Keratinocyte (primary cell): ENCODE measurements around the gene PITX3. TPM values are rescaled to one million over a fixed set of nuclear protein-coding genes. Genes with fewer than 3 reads are reported as not detected.

Experiments
- DNase-seq: peaks from one replicate; pipeline ENCODE4 v3.0.0-alpha.2; 2011; ENCODE audit warnings: low read depth, missing footprints, low spot score
- FAIRE-seq: peaks from 2 replicates; lab custom pipeline; 2011; peaks lifted over from hg19 to GRCh38; lab: Jason Lieb, UNC
- H2AFZ ChIP-seq: 2 replicates; pipeline ENCODE4 v1.6.0; 2012; ENCODE audit warnings: low read length, control low read depth, inconsistent platforms; ENCODE audit not compliant: control insufficient read depth
- H3K27ac ChIP-seq: 2 replicates; pipeline ENCODE4 v1.5.1; 2011; ENCODE audit warnings: low read length; ENCODE audit not compliant: control insufficient read depth, insufficient read depth
- H3K27me3 ChIP-seq: 3 replicates; pipeline ENCODE4 v1.6.0; 2011; ENCODE audit warnings: low read length; ENCODE audit not compliant: control insufficient read depth, insufficient read depth; ENCODE audit errors: extremely low read depth
- H3K36me3 ChIP-seq, 2 experiments: 2 replicates in 1 of 2; 3 replicates in 1 of 2; pipeline ENCODE4 v1.5.1; 2011; ENCODE audit warnings: low read length in 2 of 2, mild to moderate bottlenecking in 1 of 2; ENCODE audit not compliant: control insufficient read depth in 2 of 2, insufficient read depth in 2 of 2; ENCODE audit errors: extremely low read depth in 1 of 2
- H3K4me1 ChIP-seq: 3 replicates; pipeline ENCODE4 v1.5.1; 2011; ENCODE audit warnings: low read length; ENCODE audit not compliant: control insufficient read depth, insufficient read depth; ENCODE audit errors: extremely low read depth
- H3K4me2 ChIP-seq: 3 replicates; pipeline ENCODE4 v1.6.0; 2011; ENCODE audit warnings: low read depth, low read length; ENCODE audit not compliant: control insufficient read depth, insufficient read depth; ENCODE audit errors: extremely low read depth
- H3K4me3 ChIP-seq, 3 experiments: fragments of 200-600 bp in 1 of 3; sonication (generic) in 1 of 3; 2 replicates in 2 of 3; 3 replicates in 1 of 3; pipeline ENCODE4 v1.5.1; 2011 to 2016; ENCODE audit warnings: low read length in 3 of 3, mild to moderate bottlenecking in 3 of 3, control low read depth in 2 of 3, inconsistent platforms in 1 of 3, low read depth in 1 of 3, mixed read lengths in 1 of 3, mixed run types in 1 of 3, moderate library complexity in 1 of 3; ENCODE audit not compliant: control insufficient read depth in 2 of 3, insufficient read depth in 2 of 3; ENCODE audit errors: extremely low read depth in 1 of 3
- H3K79me2 ChIP-seq: 2 replicates; pipeline ENCODE4 v1.6.0; 2012; ENCODE audit warnings: low read length; ENCODE audit not compliant: control insufficient read depth, insufficient read depth
- H3K9ac ChIP-seq: 3 replicates; pipeline ENCODE4 v1.6.0; 2011; ENCODE audit warnings: low read length; ENCODE audit not compliant: control insufficient read depth, insufficient read depth; ENCODE audit errors: extremely low read depth
- H3K9me1 ChIP-seq: 3 replicates; pipeline ENCODE4 v1.6.0; 2011; ENCODE audit warnings: low read length; ENCODE audit not compliant: control insufficient read depth, insufficient read depth; ENCODE audit errors: extremely low read depth
- H3K9me3 ChIP-seq: 2 replicates; pipeline ENCODE4 v1.5.1; 2012; ENCODE audit warnings: low read depth, low read length; ENCODE audit not compliant: control insufficient read depth
- H4K20me1 ChIP-seq: 3 replicates; pipeline ENCODE4 v1.6.0; 2011; ENCODE audit warnings: low read length; ENCODE audit not compliant: control insufficient read depth, insufficient read depth; ENCODE audit errors: extremely low read depth
- CTCF ChIP-seq, 3 experiments: IDR thresholded peaks in 1 of 3; conservative IDR thresholded peaks in 1 of 3; optimal IDR thresholded peaks in 1 of 3; 2 replicates in 2 of 3; 3 replicates in 1 of 3; pipeline versions ENCODE3 to v1.5.1; 2011; ENCODE audit warnings: low read length in 3 of 3, mild to moderate bottlenecking in 3 of 3, moderate library complexity in 2 of 3, control low read depth in 1 of 3, inconsistent platforms in 1 of 3; ENCODE audit not compliant: insufficient read depth in 2 of 3; ENCODE audit errors: extremely low read depth in 1 of 3
- EZH2 ChIP-seq: IDR thresholded peaks from one replicate; pipeline ENCODE4 v1.6.1; 2012; ENCODE audit warnings: inconsistent platforms, mild to moderate bottlenecking, low read length, moderate library complexity
- dilution Hi-C: fragments of 300-500 bp; cut with MboI; formaldehyde crosslinking; loops from one replicate; pipeline ENCODE4 v1.7.0; 2020; ENCODE audit warnings: low sequenced_read_pairs; ENCODE audit not compliant: extremely low pct_ligation_motif_present
- polyA plus RNA-seq, 5 experiments: library from polyadenylated mRNA; depleted of rRNA in 3 of 5; stranded (reverse) in 3 of 5; stranded (forward) in 1 of 5; unstranded in 1 of 5; fragments of >200 nt; gene quantifications; 1 replicate in 1 of 5; 2 replicates in 3 of 5; 3 replicates in 1 of 5; pipeline versions ENCODE4 v1.2.1 to v1.2.3, GENCODE V29; 2011 to 2012; ENCODE audit warnings: missing spikeins in 2 of 5, low read depth in 1 of 5, low replicate concordance in 1 of 5

Gene PITX3
- polyA plus RNA-seq, 1 donor (not counting 4 experiments of a cell fraction or from before 2014, with no cell fraction given), result not detected

- H3K9me1 ChIP-seq, result no peaks in the 10 kb centered on the region
- peaks cover under 1 to 5% of the 10 kb centered on the region in 2 experiments for H3K36me3 ChIP-seq
- no peak overlapping the region for H3K27ac ChIP-seq
- H3K9ac ChIP-seq, result no peak overlapping the region
- dilution Hi-C loops, result no loop called here
- no peak for DNase-seq
- TF ChIP-seq CTCF (optimal IDR thresholded peaks at IDR 0.05 in 1 of 3, IDR thresholded peaks at IDR 0.05 in 1 of 3, conservative IDR thresholded peaks at IDR 0.05 in 1 of 3; ENCODE audit: extremely low read depth in 1 of 3, insufficient read depth in 2 of 3, low read length in 3 of 3) (no peak), EZH2 (no peak)
- H3K27me3 ChIP-seq, result no peaks in the 10 kb centered on the region
- H3K79me2 ChIP-seq, result peaks cover 45% of the 10 kb centered on the region
- H2AFZ ChIP-seq, result no peak overlapping the region
- no peak for FAIRE-seq
- H4K20me1 ChIP-seq, result peaks cover 4% of the 10 kb centered on the region
- H3K4me3 ChIP-seq, result no peak overlapping the region
- no peaks in the 10 kb centered on the region for H3K9me3 ChIP-seq
- no peaks in the 10 kb centered on the region for H3K4me1 ChIP-seq
- no peak overlapping the region for H3K4me2 ChIP-seq
Observed at GRCh38 chr10:102261842-102262241, 20.5 kb upstream of the PITX3 start.

- peaks cover 47% of the 10 kb centered on the region for H3K79me2 ChIP-seq
- peaks cover 5% of the 10 kb centered on the region in 2 experiments for H3K36me3 ChIP-seq
Observed at GRCh38 chr10:102261196-102261595, 19.9 kb upstream of the PITX3 start.

More at GRCh38 chr10:102261196-102261595, 19.9 kb upstream of the PITX3 start:
- peaks cover 4% of the 10 kb centered on the region for H4K20me1 ChIP-seq
- H3K9me3 ChIP-seq, result no peaks in the 10 kb centered on the region
- no peak overlapping the region for H3K4me2 ChIP-seq
- no peaks in the 10 kb centered on the region for H3K9me1 ChIP-seq
- H3K27ac ChIP-seq, result no peak overlapping the region
- no peak for FAIRE-seq
- no peak overlapping the region for H2AFZ ChIP-seq
- no peaks in the 10 kb centered on the region for H3K4me1 ChIP-seq
- H3K4me3 ChIP-seq, result no peak overlapping the region
- H3K9ac ChIP-seq, result no peak overlapping the region
- TF ChIP-seq EZH2 (no peak), CTCF (optimal IDR thresholded peaks at IDR 0.05 in 1 of 3, IDR thresholded peaks at IDR 0.05 in 1 of 3, conservative IDR thresholded peaks at IDR 0.05 in 1 of 3; ENCODE audit: extremely low read depth in 1 of 3, insufficient read depth in 2 of 3, low read length in 3 of 3) (no peak)
- dilution Hi-C loops, result no loop called here
- no peaks in the 10 kb centered on the region for H3K27me3 ChIP-seq
- DNase-seq, result no peak
